BJ (cell line): Measurements from ENCODE around the gene ZC2HC1C. TPM values are rescaled to one million over a fixed set of nuclear protein-coding genes. Genes with fewer than 3 reads are reported as not detected.

ENCODE experiments used
- CTCF ChIA-PET: fragments of 350-600 bp; formaldehyde crosslinking; extraction: SDS; loops from one replicate; lab custom pipeline; 2021; ENCODE audit warnings: antibody characterized with exemption, inconsistent platforms; lab: Yijun Ruan, JAX
- POLR2A ChIA-PET: fragments of 300-600 bp; sonication (Branson Sonifier 250); formaldehyde crosslinking; extraction: SDS; loops from one replicate; lab custom pipeline; 2021; ENCODE audit warnings: antibody characterized with exemption; lab: Charles Lee
- DNase-seq: peaks from one replicate; pipeline ENCODE4 v3.0.0-alpha.2; 2011; ENCODE audit warnings: low read depth
- H3K27me3 ChIP-seq: 2 replicates; pipeline ENCODE4 v1.6.0; 2011; ENCODE audit warnings: low read length; ENCODE audit not compliant: control insufficient read depth, insufficient read depth
- H3K36me3 ChIP-seq: 2 replicates; pipeline ENCODE4 v1.5.1; 2011; ENCODE audit warnings: low read length; ENCODE audit not compliant: control insufficient read depth, insufficient read depth
- H3K4me3 ChIP-seq: 2 replicates; pipeline ENCODE4 v1.5.1; 2011; ENCODE audit warnings: low read depth, mild to moderate bottlenecking, control low read depth, low read length
- CTCF ChIP-seq: IDR thresholded peaks from 2 replicates; pipeline ENCODE4 v1.5.1; 2011; ENCODE audit warnings: low read depth, mild to moderate bottlenecking, control low read depth, inconsistent platforms, low read length, moderate library complexity; ENCODE audit not compliant: insufficient read depth
- polyA plus RNA-seq: library from polyadenylated mRNA; depleted of rRNA; stranded (reverse); fragments of >200 nt; gene quantifications from 2 replicates; pipeline ENCODE4 v1.2.3, GENCODE V29; 2011

Gene ZC2HC1C
- polyA plus RNA-seq, 1 experiment, result 0.85 TPM

- Histone ChIP-seq H3K36me3 (peaks cover 5% of the 10 kb centered on the region), H3K4me3 (no peak overlapping the region), H3K27me3 (no peaks in the 10 kb centered on the region)
- TF ChIP-seq CTCF, result no peak
- POLR2A ChIA-PET, result no interaction called here
- no peak for DNase-seq
- CTCF ChIA-PET, result interaction anchor here (0.5 to 1.3 kb wide), 3 partner anchors 11 to 167 kb away, joined by 3 to 4 read pairs (median 3); no protein-coding TSS in a partner anchor
Measured at GRCh38 chr14:75081660-75082229, 12.3 kb downstream of the ZC2HC1C start.

DNA sequence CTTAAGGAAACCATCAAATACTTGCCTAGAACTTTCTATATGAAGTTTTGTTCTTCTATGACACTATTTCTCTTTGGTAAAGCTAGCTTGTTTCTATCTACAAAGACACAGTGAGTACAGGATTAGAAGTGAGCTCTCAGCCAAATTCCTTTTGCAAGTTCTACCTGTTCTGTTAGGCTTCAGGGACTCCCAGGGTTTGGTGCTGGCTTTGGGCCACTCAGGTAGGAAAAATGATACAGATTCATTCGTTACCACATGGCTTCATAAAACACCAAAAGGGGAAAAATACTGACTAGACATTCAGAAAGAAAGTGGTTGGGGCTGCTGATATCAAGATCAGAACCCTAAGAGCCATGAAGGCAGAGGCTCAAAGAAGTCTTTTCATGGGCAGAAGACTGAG lies 13.8 kb downstream of the ZC2HC1C start:
- POLR2A ChIA-PET, result no interaction called here
- TF ChIP-seq CTCF, result no peak
- no peaks in the 10 kb centered on the region for H3K27me3 ChIP-seq
- no peak for DNase-seq
- H3K36me3 ChIP-seq, result peaks cover 8% of the 10 kb centered on the region
- CTCF ChIA-PET, result interaction anchor here (1.0 to 2.1 kb wide), 4 partner anchors 109 to 178 kb away, joined by 3 to 12 read pairs (median 4); no protein-coding TSS in a partner anchor
- no peak overlapping the region for H3K4me3 ChIP-seq

DNA sequence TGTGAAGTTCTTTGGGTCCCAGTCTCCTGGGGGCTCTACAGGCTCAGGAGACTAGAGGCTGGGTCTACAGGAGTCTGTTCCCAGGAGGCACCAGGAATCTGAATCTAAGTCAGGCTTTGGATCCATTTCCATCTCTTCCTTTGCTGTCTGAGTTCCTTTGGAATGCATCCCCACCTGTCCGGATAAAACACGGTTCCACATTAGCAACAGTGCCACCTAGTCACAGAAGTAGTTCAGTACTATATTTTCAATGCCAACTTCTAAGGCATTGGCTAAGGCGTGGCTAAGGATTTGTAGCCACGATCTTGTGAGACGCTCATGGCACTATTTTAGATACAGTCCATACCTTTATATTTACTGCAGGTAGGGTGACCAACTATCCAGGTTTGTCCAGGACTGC lies 15.1 kb downstream of the ZC2HC1C start:
- DNase-seq, result no peak
- POLR2A ChIA-PET, result no interaction called here
- TF ChIP-seq CTCF, result no peak
- CTCF ChIA-PET, result interaction anchor here (2.1 to 8.0 kb wide), 2 partner anchors 138 to 175 kb away, joined by 12 to 107 read pairs; no protein-coding TSS in a partner anchor
- Histone ChIP-seq H3K4me3 (no peak overlapping the region), H3K36me3 (peaks cover 8% of the 10 kb centered on the region), H3K27me3 (no peaks in the 10 kb centered on the region)

GRCh38 chr14:75088153-75088552 lies 18.7 kb downstream of the ZC2HC1C start:
- ChIA-PET POLR2A (no interaction called here), CTCF (interaction anchor here (0.6 to 8.0 kb wide), 45 partner anchors 9 to 240 kb away, joined by 3 to 107 read pairs (median 6); partner anchors contain the start of genes NEK9, PGF, PROX2 and RPS6KL1)
- Histone ChIP-seq H3K27me3 (no peaks in the 10 kb centered on the region), H3K4me3 (no peak overlapping the region), H3K36me3 (peaks cover 8% of the 10 kb centered on the region)
- DNase-seq, result no peak
- TF ChIP-seq CTCF, result no peak

DNA sequence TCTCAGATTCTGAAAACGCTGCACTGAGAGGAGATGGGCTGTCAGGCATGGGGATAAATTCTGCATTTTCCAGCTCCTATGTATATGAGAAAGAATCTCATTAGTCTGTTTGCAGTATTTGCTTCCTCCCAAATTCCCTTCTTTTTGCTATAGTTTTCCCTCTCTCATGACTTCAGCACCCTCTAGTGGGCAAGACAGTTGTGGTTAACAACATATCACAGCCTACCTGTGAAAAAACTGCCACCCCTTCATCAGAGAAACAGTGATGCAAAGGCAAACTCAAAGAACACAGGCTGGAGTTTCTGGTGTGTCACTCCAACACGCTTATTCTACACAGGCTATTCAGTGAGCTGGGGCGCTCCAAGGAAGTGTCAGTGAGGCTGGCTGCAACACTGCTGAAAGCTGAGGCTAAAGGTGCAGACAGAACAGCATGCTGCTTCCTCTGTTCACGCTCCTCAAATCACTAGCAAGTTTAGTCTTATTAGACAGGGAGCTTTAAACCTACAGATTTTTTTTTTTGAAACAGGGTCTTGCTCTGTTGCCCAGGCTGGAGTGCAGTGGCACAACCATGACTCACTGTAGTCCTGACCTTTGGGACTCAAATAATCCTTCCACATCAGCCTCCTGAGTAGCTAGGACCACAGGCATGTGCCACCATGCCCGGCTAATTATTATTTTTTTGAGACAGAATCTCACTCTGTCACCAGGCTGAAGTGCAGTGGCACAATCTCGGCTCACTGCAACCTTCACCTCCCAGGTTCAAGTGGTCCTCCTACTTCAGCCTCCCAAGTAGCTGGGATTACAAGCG lies 19.3 kb downstream of the ZC2HC1C start:
- CTCF ChIA-PET, result interaction anchor here (0.6 to 8.0 kb wide), 54 partner anchors 10 to 240 kb away, joined by 3 to 107 read pairs (median 5); partner anchors contain the start of genes NEK9, PGF, PROX2 and RPS6KL1
- peak; percentile 76 for TF ChIP-seq CTCF
- DNase-seq, result no peak
- H3K4me3 ChIP-seq, result no peak overlapping the region
- H3K36me3 ChIP-seq, result peaks cover 8% of the 10 kb centered on the region
- H3K27me3 ChIP-seq, result no peaks in the 10 kb centered on the region
- POLR2A ChIA-PET, result no interaction called here
